Left kidney (tissue), 8 donors: ENCODE data around the gene ATP6V0B. TPM values are rescaled to one million over a fixed set of nuclear protein-coding genes. Genes with fewer than 3 reads are reported as not detected.

Experiments
- DNase-seq: peaks from one replicate; pipeline ENCODE4 v3.0.0-alpha.2; 2013
- long read RNA-seq, 8 donors: transcript quantifications; one replicate each; lab custom pipeline, GENCODE V29; 2026
- polyA plus RNA-seq: library from polyadenylated mRNA; unstranded; fragments of 120-200 nt; gene quantifications from one replicate; pipeline ENCODE4 v1.2.1, GENCODE V29; 2013; ENCODE audit not compliant: insufficient read length

ATP6V0B gene
- 118 TPM for polyA plus RNA-seq
- long read RNA-seq, donor 1, transcript ATP6V0B-201 (7 exons, 944 nt): minor isoform, 8 of 141 reads
- long read RNA-seq, donor 1, transcript ATP6V0B-213 (7 exons, 1,685 nt): minor isoform, 13 of 141 reads
- long read RNA-seq, donor 1, transcript ATP6V0B-205 (8 exons, 1,298 nt): major isoform, 106 of 141 reads
- long read RNA-seq, donor 1, partial matches to known transcripts: 10 of 141 reads
- long read RNA-seq, donor 1, other reads (novel, unspliced or antisense): 0 of 141 reads
- long read RNA-seq, donor 2, transcript ATP6V0B-205 (8 exons, 1,298 nt): major isoform, 74 of 107 reads
- long read RNA-seq, donor 2, transcript ATP6V0B-201 (7 exons, 944 nt): minor isoform, 8 of 107 reads
- long read RNA-seq, donor 2, partial matches to known transcripts: 20 of 107 reads
- long read RNA-seq, donor 2, other reads (novel, unspliced or antisense): 0 of 107 reads
- long read RNA-seq, donor 3, transcript ATP6V0B-205 (8 exons, 1,298 nt): major isoform, 68 of 74 reads
- long read RNA-seq, donor 3, partial matches to known transcripts: 0 of 74 reads
- long read RNA-seq, donor 3, other reads (novel, unspliced or antisense): 0 of 74 reads
- long read RNA-seq, donor 4, partial matches to known transcripts: 0 of 8 reads
- long read RNA-seq, donor 4, other reads (novel, unspliced or antisense): 0 of 8 reads
- long read RNA-seq, donor 5, transcript ATP6V0B-201 (7 exons, 944 nt): minor isoform, 10 of 206 reads
- long read RNA-seq, donor 5, transcript ATP6V0B-213 (7 exons, 1,685 nt): minor isoform, 6 of 206 reads
- long read RNA-seq, donor 5, transcript ATP6V0B-205 (8 exons, 1,298 nt): major isoform, 169 of 206 reads
- long read RNA-seq, donor 5, partial matches to known transcripts: 16 of 206 reads
- long read RNA-seq, donor 5, other reads (novel, unspliced or antisense): 0 of 206 reads
- long read RNA-seq, donor 6, transcript ATP6V0B-213 (7 exons, 1,685 nt): minor isoform, 6 of 130 reads
- long read RNA-seq, donor 6, transcript ATP6V0B-201 (7 exons, 944 nt): minor isoform, 6 of 130 reads
- long read RNA-seq, donor 6, transcript ATP6V0B-205 (8 exons, 1,298 nt): major isoform, 69 of 130 reads
- long read RNA-seq, donor 6, partial matches to known transcripts: 43 of 130 reads
- long read RNA-seq, donor 6, other reads (novel, unspliced or antisense): 0 of 130 reads
- long read RNA-seq, donor 7, transcript ATP6V0B-205 (8 exons, 1,298 nt): major isoform, 129 of 209 reads
- long read RNA-seq, donor 7, transcript ATP6V0B-201 (7 exons, 944 nt): minor isoform, 6 of 209 reads
- long read RNA-seq, donor 7, transcript ATP6V0B-213 (7 exons, 1,685 nt): minor isoform, 11 of 209 reads
- long read RNA-seq, donor 7, partial matches to known transcripts: 50 of 209 reads
- long read RNA-seq, donor 7, other reads (novel, unspliced or antisense): 6 of 209 reads
- long read RNA-seq, donor 8, transcript ATP6V0B-205 (8 exons, 1,298 nt): major isoform, 50 of 64 reads
- long read RNA-seq, donor 8, transcript ATP6V0B-213 (7 exons, 1,685 nt): minor isoform, 6 of 64 reads
- long read RNA-seq, donor 8, partial matches to known transcripts: 5 of 64 reads
- long read RNA-seq, donor 8, other reads (novel, unspliced or antisense): 0 of 64 reads

DNA sequence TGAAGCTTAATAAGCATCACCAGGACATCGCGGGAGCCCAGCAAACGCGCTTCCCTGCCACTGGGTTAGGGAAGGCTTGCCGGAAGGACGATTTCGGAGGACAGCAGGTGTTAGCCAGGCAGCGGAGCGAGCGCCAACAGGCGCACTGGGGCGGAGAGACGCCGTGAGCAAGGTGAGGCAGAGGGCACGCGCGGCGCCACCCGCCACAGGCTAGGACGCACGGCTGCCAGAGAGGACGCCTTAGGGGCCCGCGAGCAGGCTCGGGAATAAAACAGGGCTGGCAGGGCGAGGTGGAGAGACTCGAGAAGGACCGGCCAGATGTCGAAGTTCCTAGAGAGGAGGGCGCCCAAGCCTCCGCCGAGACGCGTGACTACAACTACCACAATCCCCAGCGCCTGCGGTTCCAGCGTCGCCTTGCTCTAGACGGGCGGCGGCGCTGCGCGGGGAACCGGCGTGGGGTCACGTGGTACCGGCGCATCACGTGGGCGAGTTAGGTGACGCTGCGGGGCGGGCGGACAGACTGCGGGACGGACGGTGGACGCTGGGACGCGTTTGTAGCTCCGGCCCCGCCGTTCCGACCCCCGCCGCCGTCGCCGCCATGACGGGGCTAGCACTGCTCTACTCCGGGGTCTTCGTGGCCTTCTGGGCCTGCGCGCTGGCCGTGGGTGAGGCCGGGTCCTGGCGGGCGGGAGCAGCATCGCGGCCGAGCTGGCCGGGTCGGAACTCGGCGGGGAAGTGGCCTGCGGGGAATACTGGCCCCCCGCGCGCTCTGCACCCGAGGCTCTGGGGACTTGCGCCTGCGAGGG is at the start of gene ATP6V0B:
Gene ATP6V0B, plus strand, starts transcription at position 518 of the 806 bp plus-strand sequence. Its CDS starts 81 bp downstream, at position 599.
- peak; percentile 90 for DNase-seq

DNA sequence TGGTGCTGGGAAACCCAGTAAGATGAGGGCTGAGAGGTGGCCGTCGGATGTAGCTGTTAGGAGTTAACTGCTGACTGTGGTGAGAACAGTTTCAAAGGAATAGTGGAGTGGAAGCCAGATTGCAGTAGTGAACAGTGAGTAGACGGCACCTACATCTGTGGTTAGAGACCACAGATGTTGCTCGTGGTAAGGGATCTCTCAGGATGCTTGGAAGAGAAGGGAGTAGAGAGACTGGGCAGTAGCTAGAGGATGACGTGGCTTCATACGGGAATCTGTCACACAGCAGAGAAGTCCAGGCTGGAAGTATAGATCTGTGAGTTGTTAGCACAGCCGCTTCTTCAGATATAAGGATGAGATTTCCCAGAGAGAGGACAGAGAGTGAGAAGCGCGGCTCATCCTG is 48.9 kb upstream of the ATP6V0B start:
- DNase-seq: no peak

DNA sequence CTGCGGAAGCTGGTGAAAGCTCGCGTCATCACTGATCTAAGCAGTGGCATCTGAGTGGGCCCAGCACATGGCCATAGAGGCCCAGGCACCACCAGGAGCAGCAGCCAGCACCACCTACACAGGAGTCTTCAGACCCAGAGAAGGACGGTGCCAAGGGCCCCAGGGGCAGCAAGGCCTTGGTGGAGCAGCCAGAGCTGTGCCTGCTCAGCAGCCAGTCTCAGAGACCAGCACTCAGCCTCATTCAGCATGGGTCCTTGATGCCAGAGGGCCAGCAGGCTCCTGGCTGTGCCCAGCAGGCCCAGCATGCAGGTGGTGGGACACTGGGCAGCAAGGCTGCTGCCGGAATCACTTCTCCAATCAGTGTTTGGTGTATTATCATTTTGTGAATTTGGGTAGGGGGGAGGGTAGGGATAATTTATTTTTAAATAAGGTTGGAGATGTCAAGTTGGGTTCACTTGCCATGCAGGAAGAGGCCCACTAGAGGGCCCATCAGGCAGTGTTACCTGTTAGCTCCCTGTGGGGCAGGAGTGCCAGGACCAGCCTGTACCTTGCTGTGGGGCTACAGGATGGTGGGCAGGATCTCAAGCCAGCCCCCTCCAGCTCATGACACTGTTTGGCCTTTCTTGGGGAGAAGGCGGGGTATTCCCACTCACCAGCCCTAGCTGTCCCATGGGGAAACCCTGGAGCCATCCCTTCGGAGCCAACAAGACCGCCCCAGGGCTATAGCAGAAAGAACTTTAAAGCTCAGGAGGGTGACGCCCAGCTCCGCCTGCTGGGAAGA is 44.4 kb upstream of the ATP6V0B start:
- DNase-seq: no peak

DNA sequence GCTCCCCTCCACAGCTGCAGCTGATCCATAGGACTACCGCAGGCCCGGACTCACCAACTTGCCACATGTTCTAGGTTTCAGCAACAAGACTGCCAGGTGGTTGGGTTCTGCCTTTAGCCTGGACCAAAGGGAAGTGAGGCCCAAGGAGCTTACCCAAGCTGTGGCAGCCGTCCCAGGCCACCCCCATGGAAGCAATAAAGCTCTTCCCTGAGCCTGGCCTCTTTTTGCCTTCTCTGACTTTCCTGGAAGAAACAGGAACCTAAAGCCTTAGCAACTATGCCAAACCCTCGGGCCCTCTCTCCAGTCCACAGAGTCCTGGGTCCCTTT is 43.8 kb upstream of the ATP6V0B start:
- DNase-seq: no peak

DNA sequence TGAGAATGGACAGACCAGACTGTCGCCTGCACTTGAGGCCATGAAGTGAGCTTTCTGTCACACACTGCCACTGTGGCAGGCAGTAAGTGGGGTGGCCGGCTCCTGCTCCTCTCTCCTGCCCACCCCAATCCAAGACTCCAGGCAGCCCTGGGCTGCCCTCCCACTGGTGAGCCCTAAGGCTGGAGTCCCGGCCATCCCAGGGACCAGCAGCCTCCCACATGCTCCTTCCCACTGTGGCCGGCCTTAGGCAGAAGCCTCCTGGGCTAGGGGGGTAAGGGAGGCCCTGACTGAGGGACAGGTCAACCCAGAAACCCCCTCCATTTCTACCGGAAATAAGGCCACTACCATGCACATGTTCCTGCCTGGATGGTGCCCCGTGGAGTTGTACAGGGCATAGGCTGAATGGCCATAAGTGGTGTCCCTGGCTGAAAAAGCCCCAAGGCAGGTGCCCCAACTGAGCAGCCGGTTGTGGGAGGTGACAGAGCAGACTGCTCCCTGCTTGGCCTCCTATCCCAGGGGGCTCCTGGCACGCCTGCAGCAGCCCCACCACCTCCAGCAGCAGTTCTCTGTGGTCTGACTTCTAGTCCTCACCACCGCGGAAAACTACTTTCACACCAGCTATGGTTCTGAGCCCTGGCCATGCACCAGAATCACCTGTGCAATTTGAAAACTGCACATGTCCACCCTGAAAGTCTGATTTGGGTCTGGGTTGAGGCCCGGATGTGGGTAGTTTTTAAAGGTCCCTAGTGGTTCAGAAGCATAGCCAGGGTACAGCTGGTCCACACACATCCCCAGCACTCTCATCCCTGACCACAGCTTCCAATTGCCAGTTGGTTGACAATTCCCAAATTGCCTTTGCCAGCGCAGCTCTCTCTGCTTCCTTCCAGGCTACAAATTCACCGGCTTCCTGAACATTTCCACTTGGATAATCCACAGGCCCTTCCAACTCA is 42.8 kb upstream of the ATP6V0B start:
- DNase-seq: no peak

DNA sequence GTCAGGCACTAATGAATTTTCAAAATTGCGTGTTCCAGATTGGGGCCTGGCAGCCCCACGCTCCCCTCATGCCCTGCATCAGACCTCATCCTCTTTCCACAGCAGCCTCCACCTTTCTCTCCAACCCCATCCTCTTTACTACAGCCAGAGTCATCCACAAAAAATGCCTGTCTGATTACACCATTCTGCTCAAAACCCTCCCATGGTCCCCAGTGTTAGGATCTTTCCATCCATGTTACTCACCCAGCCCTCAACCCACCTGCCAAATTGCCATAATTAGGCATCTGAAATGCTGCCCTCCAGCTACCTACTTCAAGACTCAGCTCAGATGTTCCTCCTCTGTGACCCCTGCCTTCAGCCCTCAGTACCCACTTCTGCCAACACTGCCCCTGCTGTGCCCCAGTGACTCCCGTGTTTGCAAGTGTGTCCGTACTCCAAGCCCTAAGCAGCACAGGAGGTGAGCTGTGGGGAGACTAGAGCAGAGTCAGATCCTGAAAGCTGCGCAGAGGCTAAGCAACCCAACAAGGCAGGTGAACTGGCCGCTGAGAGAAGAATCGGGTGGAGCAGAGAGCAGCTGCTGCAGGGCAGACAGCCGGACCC is 41.9 kb upstream of the ATP6V0B start:
- DNase-seq: no peak

DNA sequence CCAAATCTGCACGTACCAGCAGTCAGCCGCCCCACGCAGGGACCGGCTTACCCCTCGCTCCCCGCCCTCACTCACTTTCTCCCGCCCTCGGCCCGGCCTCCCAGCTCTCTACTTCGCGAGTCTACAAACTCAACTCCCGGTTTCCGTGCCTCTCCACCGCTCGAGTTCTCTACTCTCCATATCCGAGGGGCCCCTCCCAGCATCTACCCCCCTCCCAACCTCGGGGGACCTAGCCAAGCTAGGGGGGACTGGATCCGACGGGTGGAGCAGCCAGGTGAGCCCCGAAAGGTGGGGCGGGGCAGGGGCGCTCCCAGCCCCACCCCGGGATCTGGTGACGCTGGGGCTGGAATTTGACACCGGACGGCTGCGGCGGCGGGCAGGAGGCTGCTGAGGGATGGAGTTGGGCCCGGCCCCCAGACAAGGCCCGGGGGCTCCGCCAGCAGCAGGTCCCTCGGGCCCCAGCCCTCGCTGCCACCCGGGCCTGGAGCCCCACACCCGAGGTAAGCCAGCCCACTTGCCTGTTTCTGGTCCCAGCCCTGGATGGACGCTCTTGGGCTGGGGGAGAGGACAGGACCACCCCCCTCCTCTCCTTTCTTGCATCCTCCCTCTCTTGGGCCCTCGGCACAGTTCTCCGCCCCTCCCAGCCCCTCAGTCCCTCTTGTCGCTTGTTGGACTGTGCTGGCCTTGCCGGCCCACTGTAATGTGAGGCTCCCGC is 41.2 kb upstream of the ATP6V0B start, which contains the start of gene ARTN:
Gene ARTN, plus strand, starts transcription at position 416 of the 715 bp plus-strand sequence. CDS start 1,856 bp downstream, outside the sequence.
- DNase-seq: no peak

DNA sequence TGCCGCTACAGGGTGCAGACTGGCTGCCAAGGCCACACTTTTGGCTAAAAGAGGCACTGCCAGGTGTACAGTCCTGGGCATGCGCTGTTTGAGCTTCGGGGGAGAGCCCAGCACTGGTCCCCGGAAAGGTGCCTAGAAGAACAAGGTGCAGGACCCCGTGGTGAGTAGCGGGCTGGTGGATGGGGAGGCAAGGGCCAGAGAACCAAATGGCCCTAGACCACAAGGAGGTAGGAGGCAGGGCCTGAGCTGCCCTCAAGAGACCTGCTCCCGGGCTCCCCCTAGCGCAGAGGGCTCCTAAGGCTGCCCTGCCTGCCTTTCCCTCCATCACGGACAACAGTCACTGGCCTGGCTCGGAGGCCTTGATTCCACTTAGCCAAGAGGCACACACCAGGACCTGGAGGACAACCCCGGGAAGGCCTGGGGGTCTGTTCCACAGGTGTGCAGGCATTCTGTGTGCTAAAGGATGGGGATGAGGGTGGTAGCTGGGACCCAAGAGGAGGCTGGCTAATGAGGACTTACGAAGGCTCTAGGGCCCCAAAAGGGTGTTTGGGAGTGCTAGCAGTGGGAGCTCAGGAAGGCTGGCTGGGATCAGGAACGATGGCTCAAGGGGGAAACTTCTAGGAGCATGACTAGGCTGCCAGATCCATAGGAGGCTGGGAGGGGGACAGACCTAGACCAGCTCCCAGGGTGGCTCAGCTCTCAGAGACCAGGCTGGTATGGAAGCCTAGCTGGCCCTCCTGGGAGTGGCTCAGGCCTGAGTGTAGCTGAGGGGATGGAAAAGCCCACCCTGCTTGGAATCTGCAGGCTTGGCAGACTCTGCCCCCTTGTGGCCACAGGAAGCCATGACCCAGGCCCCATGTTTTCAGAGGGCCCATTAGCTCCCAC is 40.4 kb upstream of the ATP6V0B start:
- DNase-seq: no peak

DNA sequence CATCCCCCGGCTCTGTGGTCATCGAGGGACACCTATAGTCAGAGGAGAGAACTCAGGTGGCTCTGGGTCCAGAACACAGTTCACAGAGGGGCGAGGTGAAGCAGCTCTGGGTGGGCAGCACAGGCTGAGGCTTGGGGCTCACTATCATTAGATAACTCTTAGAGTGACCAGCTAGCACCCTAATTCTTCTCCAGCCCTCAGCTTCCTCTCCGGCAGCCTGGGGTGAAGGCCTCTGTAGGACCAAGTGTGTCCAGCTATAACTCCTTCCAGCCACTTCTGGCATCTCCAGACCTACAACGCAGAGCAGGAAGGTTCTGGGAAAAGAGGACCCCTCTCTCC is 39.8 kb upstream of the ATP6V0B start:
- no peak for DNase-seq

DNA sequence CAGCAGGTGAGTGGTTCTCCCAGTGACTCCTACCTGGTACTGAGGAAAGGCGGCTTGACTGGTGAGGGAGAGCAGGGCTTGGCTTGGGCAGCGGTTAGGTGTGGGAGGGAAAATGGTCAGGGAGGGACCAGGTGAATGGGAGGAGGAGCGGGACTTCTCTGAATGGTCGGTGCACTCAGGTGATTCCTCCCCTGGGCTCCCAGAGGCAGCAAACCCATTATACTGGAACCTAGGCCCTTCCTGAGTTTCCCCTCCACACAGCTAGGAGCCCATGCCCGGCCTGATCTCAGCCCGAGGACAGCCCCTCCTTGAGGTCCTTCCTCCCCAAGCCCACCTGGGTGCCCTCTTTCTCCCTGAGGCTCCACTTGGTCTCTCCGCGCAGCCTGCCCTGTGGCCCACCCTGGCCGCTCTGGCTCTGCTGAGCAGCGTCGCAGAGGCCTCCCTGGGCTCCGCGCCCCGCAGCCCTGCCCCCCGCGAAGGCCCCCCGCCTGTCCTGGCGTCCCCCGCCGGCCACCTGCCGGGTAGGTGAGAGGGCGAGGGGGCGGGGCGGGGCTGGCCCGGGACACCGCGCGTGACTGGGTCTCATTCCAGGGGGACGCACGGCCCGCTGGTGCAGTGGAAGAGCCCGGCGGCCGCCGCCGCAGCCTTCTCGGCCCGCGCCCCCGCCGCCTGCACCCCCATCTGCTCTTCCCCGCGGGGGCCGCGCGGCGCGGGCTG is 38.9 kb upstream of the ATP6V0B start:
- DNase-seq: no peak

DNA sequence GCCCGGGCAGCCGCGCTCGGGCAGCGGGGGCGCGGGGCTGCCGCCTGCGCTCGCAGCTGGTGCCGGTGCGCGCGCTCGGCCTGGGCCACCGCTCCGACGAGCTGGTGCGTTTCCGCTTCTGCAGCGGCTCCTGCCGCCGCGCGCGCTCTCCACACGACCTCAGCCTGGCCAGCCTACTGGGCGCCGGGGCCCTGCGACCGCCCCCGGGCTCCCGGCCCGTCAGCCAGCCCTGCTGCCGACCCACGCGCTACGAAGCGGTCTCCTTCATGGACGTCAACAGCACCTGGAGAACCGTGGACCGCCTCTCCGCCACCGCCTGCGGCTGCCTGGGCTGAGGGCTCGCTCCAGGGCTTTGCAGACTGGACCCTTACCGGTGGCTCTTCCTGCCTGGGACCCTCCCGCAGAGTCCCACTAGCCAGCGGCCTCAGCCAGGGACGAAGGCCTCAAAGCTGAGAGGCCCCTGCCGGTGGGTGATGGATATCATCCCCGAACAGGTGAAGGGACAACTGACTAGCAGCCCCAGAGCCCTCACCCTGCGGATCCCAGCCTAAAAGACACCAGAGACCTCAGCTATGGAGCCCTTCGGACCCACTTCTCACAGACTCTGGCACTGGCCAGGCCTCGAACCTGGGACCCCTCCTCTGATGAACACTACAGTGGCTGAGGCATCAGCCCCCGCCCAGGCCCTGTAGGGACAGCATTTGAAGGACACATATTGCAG is 38.2 kb upstream of the ATP6V0B start:
- no peak for DNase-seq

DNA sequence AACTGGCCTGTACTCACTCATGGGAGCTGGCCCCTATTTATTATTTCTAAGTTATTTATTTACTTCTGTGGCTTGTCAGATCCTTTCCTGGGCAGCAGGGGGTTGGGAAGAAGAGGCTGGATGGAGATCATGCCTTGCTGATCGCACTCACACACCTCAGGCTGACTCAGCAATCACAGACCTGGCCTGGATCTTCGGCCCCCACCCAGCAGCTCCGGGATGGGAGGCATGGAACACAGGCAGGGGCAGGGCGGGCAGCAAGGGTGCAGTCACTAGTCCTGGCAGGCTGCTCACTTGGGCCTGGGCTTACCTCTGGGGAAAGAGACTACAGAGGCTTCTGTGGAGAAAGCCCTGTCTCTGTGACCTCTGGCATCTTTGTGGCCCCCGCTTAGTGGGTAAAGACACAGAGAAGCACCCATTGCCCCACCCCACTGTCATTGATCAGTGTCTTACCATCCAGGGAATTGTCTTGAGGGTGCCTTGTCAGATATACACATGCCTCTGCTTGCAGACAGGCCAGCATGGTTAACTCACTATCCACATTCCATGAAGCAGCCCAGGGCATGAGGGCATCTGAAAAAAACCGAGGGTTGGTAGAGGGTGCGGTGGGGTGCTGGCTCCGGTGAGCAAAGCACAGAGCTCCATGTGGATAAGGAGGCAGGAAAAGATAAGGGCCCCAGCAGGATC is 37.4 kb upstream of the ATP6V0B start:
- DNase-seq: no peak

DNA sequence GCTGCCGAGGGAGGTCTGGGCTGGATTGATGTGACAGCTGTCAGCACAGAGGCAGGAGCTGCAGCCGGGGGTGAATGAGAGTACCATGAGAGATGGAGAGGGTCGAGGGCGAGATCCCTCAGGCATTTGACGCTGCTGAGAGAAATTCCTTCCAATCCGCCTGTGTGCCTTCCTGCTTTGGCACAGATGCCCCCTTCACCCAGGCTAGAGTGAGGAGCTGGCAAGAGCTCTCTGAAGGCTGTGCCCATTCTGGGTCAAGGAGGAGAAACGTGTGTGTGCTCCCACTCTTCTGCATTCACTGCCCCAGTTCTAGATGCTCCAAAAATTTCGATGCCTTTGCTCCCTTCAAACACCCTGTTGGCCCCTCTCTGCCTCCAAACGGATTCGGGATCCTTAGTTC is 36.4 kb upstream of the ATP6V0B start:
- no peak for DNase-seq

DNA sequence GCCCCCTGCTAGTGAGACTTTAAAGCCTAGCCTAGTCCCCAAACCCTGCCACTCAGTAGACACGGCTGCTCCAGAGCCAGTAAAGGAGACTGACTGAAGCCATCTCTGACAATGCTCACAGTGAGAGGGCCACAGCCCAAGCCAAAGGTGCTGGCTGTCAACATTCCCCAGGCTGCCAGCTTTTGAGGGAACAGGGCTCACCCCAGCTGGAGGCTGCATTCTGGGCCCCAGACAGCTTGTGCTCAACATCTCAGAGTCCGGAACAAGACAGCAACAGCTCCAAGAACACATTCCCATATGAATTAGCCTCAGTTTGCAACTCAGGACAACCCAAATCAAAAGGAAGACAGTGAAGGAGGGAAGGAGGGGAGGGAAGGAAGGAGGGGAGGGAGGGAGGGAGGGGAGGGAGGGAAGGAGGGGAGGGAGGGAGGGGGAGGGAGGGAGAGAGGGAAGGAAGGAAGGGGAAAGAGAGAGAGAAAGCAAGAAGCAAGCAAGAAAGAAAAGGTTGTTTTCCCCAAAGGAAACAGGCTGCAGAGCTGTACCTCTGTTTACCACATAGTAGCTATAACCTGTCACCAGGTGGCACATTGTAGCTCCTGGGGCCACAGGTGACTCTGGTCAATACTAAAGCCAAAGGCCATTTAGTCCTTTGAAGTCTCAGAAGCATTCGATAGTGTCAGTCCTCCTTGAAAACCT is 35.7 kb upstream of the ATP6V0B start:
- DNase-seq: no peak
